Stimulated activated naive CD4-positive, alpha-beta T cell treated with Interleukin-2 at 50 U/mL for 16 hours (primary cell): ENCODE measurements around the gene C9orf72.

Source experiments
- DNase-seq: peaks from one replicate; lab custom pipeline; 2025; lab: John Stamatoyannopoulos, UW

Gene C9orf72

DNA sequence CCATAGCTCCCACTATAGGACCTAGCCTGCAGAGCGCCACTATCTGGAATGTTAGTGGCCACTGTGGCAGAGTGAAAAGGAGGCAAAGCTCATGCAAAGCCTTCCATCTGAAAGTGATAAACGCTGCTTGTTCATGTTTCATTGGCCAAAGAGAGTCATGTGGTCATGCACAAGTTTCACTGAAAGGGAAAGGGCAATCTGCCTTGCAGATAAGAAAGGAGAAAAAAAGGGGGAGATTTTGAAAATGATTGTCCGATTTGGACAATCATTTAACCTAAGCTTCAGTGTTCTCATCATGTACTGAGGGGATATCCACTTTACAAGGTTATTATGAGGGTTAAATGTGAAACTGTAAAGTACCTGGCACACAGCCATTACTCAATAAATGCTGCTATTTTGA, 34.6 kb downstream of the C9orf72 start:
- DNase-seq, result no peak

DNA sequence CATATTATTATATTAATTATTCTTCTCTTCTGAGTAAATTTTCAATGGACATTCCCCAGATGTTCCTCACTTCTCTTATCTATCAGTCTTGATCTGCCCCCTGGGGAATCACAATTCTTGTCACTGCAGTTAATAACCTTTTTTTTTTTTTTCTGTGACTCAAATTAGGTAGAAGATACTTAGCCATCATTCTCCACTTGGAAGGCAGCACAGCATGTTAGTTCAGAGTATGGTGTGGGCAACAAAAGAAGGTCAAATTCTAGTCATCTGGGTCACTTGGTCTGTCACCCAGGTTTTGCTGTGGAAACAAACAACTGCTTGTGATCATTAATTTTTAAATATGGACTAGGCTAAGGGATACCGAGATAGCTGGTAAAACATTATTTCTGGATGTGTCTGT, 35.5 kb downstream of the C9orf72 start:
- DNase-seq, result no peak

DNA sequence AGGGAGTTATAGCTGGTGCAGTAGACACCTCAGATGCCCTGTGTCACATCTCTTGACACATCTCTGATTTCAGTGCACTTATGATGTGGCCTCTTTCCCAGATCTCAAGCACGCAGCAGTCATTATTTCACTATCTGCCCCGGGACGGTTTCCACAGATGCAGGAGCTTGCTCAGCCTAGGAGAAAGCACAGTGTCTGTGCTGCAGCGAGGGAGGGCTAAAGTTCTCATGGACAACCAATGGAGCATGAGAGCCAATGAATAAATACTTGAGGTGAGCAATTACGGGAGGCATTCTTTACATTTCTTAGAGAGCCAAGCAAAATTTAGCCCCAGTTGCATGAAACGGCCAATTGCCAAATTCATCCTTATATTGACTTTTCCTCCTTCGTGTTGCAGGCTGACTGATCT, 36.2 kb downstream of the C9orf72 start:
- no peak for DNase-seq

DNA sequence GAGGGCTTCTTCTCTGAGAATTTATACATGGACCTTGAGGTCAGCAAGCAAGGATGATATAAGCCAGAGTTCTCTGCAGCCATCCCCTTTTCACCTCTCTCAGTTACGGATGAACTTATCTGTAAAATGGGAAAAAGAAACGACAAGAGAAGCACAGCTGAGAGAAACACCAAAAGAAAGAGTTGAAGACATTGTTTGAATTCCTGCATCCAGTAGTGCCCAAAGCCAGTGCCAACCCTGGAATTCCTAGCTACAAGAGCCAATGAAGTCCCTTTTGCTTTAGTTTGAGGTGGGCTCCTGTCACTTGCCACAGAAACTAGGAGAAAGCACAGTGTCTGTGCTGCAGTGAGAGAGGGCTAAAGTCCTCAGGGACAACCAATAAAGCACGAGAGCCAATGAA, 37.1 kb downstream of the C9orf72 start:
- no peak for DNase-seq

DNA sequence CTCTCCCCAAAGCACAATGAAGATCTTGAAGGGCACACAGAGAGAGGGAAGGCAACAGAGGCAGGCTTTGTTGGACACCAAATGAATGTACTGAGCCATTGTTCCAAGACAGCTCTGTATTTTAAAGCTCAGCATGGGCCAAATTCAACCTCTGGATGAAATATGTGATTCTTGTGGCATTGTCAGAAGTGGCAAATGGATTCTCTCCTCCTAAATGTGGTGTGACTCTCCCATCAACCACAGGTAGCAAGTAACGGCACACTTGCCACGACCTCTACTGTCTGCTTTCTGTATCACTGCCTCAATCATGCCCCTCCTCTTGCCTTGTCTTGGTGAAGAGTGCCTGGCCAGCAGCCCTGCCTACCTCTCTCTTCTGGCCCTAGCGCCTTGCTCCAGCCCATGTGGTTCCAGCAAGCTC, 37.6 kb downstream of the C9orf72 start:
- DNase-seq, result no peak

DNA sequence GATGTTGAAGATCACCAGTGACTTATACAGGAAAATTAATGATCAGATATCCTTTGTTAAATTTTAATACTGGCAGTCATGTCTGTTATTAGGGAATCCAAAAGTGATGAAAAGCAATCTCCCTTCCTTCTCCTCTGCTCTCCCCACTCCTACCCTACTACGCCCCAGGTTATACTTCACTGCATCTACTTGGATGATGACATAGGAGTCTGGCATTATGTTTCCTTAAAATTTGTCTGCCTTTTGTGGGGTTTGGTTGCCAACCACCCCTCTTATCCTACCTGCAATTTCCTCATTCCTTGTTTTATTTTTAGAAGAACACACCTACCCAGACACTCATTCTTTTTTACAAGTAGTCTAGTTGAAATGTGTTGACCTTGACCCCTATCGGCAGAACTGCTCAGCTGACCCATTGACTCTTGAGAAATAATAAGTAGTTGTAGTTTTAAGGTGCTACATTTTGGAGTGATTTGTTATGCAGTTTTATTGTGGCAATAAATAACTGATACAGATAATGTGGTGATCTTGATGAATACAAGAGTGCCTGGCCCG, 38.5 kb downstream of the C9orf72 start:
- no peak for DNase-seq

DNA sequence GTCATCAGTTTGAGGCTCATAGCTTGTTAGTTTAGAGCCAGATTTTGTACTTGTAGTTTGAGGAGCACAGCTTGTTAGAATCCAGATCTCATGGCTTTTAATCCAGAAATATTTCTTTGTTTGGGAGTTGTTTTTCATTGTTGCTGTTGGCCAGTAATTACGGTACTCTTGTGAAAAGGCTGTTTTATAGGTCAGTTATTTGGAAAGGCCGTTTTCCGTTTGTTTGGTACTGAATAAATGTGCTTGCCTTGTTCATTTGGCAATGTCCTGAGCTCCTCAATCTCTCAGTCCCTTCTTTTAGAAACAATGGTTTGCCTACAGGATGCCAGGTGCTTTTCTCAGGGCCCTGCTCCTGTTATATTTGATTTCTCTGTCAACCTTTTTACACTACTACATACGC, 39.1 kb downstream of the C9orf72 start:
- no peak for DNase-seq

DNA sequence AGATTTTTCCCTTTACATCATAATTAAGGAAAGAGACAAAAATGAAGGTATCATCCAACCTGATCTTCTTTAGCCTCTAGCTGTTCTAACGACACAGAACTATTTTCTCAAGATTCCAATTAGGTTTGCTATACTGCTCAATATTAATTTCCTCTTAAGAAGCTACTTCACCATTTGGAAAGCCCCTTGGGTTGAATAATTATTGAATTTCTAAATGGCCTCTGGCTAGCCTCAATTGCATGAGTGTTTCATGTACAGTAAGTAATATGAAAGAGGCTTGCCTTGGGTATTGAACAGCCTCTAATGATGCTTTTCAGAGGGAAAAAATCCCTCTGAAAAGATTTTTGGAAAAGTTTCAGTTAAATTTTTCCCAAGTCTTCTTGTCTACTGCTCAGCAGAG, 40.0 kb downstream of the C9orf72 start:
- DNase-seq, result no peak

DNA sequence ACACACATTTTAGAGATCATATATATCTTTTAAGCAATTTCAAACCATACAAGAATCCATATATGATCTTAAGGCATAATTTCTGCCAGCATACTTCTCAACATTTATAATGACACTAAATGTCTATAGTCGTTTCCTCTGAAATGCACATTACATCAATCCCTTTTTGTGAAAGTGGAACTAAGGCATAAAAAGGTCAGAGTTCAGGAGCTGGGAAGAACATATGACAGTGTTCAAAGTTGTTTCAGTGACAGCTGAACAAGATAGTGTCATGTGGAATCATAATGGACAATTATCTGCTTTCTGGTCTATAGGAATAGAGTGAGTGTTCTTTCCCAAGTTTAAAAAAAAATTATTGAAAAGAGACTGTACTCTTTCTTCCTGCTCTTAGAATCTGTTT, 41.2 kb downstream of the C9orf72 start:
- no peak for DNase-seq

DNA sequence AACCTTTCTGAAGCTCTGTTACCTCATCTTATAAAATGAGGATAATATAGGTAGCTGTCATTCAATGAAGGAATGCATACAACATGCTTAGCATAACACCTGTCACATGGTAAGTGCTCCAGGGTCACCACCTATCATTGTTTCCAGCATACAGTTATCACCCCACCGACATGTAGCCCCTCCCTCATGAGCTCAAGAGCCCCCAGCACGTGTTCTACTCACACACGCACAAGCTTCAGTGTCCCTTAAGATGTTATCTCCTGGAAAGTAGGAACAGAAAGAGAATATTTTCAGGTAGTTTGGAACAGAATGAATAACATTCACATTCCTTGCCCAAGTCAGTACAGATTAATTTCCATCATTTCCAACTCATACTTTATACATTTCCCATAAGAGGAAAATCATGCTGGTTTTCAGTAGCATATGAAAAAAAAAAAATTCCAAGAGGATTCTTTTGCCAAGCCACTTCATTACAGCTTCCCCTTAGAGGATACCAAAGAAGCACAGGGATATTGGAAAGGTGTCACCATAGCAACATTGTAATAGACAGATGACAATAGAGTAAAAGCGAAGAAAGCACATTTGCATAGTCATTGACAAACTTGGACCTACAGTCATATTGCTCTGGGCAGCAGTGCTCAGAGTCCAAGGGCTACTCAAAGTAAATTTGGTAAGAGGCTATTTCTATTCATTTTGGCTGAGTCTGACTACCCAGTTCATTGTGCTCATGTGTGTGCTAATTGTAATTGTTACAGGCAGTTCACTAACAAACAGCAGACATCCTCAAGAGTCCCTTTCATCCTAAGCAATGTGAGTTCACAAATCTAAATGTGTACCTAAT, 42.1 kb downstream of the C9orf72 start:
- no peak for DNase-seq

DNA sequence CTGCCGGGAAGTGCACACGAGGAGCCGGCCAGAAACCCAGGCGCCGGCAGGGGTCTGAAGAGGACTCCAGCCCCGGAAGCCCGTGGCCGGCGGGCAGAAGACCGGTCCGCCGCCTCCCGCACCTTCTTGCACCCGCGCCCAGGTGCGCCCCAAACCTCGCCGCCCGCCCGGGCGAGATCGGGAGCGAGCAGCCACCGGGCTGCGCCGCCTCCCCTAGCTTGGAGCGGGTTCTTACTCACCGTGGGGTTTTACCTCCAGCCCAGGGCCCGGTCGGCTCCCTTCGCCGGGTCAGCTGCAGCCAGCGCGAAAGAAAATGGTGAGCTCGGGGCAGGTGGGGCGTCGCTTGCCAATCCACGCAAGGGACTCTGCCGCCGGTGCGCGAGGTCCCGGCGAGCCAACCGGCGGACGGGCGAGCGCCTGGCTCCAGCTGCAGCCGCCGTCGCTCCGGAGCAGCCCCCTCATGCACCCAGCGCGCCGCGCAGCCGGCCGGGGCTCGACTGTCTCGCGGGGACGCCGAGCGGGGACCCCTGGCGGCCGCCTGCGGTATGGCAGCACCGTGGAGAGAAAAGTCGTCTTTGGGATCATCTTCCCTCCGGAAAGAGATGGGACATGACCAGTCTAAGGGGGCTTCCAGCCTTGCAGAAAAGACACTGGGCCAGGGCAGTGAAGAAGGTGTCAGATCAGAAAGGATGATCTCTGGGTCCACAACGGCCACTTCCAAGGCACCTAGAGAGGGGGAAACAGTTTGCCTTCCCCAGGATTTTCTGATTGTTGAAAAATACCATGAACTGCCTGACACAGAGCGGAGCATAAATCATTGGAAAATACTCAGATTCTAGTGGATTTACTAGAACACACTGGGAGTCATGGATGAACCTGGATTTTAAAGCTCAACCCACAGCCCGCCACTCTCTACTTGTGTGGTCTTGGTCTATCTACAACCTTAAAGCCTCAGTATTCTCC, 43.7 kb downstream of the C9orf72 start, which contains the start of gene MOB3B:
MOB3B (minus strand) TSS at position 499 of the 963 bp plus-strand sequence. CDS start 74,264 bp downstream, outside the sequence.
- peak; percentile 67 for DNase-seq

DNA sequence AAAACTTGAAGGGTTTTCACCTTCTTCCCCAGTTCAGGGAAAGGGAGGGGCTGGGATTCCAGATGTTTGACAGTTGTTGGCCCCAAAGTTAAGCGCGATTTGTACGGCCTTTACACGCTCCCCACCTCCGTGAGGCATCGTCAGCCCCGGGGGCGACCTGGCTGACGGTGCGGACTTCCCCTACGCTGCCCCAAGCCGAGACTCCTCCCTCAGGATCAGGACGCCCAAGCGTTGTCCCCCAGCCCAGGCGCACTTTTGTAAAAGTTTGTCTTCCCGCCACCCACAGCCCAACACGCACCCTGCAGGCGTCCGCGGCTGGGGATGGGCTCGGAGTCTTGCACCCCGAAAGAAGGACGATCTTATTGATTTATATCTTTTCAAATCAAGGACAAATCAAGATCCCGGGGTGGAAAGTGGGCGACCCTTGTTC, 44.4 kb downstream of the C9orf72 start:
- peak; percentile 35 for DNase-seq

DNA sequence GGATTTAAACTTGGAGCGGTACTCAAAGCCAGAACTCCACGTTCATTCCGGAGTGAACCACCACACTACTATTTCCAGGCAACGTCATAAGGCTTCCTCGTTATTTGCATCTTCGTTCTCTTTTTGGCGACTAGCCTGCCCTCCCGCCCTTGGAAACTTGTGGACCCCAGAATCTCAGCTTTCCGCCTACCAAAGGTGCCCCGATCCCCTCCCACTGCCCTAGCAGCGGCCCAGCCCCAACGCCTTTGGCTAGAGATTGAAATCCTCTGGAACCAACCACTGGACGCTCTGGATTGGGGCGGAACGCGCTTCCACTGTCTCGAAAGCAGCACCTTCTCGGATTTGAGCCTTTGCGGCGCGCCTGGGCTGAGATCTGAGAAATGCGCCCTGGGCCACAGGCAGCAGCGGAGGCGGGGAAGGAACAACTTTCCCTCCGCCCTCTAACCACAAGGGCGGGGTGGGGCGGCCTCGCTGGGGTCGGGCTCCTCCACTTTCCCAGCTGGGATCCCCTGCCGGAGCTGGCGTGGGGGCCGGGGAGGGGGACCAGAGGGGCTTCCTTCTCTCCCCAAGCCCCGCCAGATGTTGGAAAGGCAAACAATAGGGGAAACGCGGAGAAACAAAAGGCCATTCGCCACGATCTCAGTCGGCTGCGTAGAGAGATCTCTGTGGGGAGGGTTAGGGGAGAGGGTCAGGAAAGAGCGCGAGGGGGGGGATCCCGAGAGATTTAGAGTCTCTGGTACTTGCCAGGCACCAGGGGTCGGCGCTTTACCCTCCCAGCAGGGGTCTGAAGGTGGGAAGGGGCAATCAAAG, 45.0 kb downstream of the C9orf72 start:
- peak; percentile 39 for DNase-seq

DNA sequence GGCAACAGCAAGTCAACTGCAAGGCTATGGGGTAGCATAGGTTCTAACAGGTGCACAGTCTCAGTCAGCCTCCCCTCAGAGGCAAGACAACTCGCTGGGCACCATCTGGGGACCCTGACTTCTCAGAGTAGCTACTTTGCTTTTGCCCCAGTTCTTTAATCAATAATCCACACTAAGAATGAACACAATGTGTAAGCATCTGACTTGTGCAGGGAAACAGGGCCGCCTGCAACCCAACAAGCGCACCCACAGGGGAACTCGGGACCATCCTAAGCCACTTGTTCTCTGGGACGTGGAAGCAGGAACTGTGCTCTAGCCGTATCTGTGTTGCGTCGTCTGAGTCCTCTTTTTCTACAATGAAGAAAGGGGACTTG, 45.6 kb downstream of the C9orf72 start:
- DNase-seq, result no peak

DNA sequence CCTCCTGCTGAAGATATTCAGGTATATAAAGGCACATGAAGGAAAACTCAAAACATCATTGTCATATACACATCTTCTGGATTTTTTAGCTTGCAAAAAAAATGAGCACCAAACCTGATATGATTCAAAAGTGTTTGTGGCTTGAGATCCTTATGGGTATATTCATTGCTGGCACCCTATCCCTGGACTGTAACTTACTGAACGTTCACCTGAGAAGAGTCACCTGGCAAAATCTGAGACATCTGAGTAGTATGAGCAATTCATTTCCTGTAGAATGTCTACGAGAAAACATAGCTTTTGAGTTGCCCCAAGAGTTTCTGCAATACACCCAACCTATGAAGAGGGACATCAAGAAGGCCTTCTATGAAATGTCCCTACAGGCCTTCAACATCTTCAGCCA, 49.0 kb downstream of the C9orf72 start, which contains the start of gene IFNK:
IFNK (plus strand) TSS at position 55 of the 400 bp plus-strand sequence; CDS start at position 102, 47 bp downstream.
- no peak for DNase-seq

DNA sequence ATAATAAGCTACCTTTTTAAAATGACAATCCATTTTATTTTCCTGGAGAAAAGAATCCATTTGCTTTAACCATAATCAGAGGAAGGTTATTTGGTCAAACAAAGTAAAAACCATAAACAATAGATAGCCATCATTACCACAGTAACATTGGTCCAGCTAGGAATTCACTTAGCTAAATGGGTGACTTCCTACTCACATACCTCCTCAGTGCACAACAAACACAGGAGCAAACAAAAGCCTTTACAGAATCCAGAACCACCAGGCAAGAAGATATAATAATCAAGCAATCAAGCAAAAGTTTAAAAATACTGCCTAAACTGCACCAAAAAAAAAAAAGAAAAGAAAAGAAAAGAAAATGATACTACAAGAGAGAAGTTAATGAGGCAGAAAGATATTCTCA, 50.1 kb downstream of the C9orf72 start:
- DNase-seq, result no peak

DNA sequence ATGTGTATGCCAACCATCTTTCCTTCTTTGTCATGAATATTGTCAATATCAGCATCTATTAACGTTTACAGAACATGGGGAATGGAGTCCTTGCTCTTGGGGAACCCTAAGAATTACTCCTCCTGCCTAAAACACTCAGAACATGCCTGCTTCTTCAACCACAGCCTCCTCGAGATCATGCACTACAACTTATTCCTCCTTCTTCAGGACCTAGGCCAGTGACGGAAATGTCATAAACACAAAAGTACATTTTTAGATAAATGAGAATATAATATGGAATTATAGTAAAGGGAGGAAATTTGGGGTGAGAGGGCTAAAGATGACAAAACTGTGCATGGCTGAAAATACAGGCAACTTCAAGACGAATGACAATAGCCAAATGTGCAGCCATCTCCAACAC, 52.3 kb downstream of the C9orf72 start:
- no peak for DNase-seq

DNA sequence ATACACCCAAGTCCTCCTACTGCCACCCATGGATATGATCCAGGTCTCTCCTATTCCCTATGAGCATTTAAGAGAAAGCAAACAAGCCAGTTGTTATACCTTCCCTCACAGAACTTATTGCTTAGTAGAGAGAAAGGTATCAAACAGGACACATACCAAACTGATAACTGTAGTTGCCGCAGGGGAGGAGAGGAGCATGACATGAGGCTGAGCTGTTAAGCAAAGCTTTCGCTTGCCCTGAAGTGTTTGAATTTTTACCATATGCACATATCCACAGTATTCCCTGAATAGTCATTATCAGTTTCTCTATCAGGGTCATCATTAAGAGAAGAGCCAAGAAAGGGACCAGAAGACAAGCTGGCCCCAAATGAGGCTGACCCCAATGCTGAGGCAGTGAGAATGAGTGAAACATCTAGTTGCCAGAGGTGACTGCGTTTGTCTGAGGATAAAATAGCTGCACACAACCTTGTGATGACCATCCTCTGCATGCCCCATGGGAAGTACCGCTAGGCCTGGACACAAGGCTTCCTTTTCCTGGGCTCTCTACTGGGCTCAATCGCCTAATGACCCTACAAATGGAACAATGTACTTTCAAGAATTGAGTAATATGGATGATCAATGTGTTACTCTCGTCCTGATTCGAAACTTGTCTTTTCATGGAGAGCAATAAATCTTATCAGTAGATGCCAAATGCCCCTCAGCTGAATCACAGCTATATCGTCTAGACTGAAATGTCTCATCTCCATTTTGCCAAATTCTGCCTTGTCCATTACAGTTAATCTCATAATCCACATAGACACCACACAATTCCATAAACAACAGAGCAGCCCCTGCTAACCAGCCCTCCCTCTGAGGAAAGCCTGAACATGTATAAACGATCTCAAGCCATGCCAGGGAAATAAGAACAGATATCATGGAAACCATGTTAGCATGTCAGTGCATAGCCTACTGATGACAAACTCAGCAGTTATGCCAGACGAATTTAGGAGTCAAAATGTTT, 53.5 kb downstream of the C9orf72 start:
- no peak for DNase-seq

DNA sequence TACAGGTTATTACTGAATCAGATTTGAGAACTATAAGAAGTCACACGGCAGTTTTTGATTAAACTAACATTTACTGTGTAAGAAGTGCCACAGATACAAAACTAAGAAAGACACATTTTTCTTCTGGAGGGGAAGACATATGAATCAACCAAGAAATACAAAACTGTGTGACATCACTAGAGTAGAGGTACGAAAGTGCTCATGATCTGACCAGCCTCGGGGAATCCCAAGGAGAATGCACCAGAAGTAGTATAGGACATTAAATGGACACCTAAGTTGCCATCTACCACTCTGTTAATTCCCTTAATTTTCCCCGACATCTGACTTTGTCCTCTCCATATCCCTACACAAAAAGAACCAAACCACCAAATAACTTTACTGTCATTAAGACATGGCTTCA, 54.5 kb downstream of the C9orf72 start:
- no peak for DNase-seq

DNA sequence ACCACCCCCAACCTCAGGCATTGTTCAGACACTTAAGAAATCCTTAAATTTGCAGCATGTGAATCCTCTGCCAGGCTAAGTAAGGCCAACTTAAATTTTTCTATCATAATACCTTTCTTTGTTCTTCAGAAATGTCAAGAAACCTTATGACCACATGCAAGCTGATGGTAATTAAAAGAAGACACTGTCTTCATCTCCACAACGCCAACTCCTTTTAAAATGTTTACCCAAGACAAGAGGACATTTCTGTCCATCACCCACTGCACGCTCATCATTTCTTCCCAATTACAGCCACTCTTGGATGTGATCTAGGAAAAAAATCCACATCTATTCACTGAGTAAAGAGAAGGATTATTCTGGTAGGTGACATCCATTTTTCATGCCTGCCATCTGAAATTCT, 55.3 kb downstream of the C9orf72 start:
- no peak for DNase-seq
